Measurements from ENCODE around the gene IRF6. TPM values are rescaled to one million over a fixed set of nuclear protein-coding genes. Genes with fewer than 3 reads are reported as not detected.

Gene IRF6
- total RNA-seq, 1 experiment from 2014 or later: 35.2 TPM

DNA sequence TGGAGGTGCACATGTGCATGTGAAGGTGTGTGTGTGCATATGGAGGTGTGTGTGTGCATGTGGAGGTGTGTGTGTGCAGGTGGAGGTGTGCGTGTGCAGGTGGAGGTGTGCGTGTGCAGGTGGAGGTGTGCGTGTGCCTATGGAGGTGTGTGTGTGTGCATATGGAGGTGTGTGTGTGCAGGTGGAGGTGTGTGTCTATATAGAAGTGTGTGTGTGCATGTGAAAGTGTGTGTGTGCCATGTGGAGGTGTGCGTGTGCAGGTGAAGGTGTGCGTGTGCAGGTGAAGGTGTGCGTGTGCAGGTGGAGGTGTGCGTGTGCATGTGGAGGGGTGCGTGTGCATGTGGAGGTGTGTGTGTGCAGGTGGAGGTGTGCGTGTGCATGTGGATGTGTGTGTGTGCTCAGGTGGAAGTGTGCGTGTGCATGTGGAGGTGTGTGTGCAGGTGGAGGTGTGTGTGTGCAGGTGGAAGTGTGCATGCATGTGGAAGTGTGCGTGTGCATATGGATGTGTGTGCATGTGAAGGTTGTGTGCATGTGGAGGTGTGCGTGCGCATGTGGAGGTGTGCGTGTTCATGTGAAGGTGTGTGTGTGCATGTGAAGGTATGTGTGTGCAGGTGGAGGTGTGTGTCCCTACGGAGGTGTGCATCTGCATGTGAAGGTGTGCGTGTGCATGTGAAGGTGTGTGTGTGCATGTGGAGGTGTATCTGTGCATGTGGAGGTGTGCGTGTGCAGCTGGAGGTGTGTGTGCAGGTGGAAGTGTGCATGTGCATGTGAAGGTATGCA is 35.1 kb downstream of the IRF6 start:
- no TSS peak for BruUV-seq (replicated peaks)
- Histone ChIP-seq H3K79me2 (ENCODE audit: insufficient read depth, low read length) (no peaks in the 10 kb centered on the region), H3K9me2 (ENCODE audit: insufficient read depth) (no peaks in the 10 kb centered on the region), H4K20me1 (ENCODE audit: insufficient read depth) (no peaks in the 10 kb centered on the region), H3K27me3 (ENCODE audit: insufficient read depth, low read length) (no peaks in the 10 kb centered on the region), H3K9ac (ENCODE audit: low read length) (no peak overlapping the region), H2AFZ (ENCODE audit: low read depth, low read length, poor library complexity, severe bottlenecking) (no peak overlapping the region), H3K4me1 (ENCODE audit: control insufficient read depth in 1 of 2, insufficient read depth in 2 of 2, low read length in 2 of 2) (no peaks in the 10 kb centered on the region), H3K36me3 (ENCODE audit: control insufficient read depth in 1 of 2, insufficient read depth in 2 of 2, low read length in 2 of 2) (no peaks in the 10 kb centered on the region), H3K4me2 (ENCODE audit: low read length) (no peak overlapping the region), H3K4me3 (replicated peaks in 1 of 2; ENCODE audit: low read depth in 1 of 2, low read length in 2 of 2) (no peak overlapping the region), H3K9me3 (ENCODE audit: control insufficient read depth in 1 of 2, insufficient read depth in 1 of 2, low read depth in 1 of 2, low read length in 2 of 2) (no peaks in the 10 kb centered on the region; a peak in 1 of 4 replicates), H3K27ac (ENCODE audit: low read depth, low read length) (no peak overlapping the region)
- DNase-seq (ENCODE audit: low read depth, low spot score): no peak
- ChIA-PET POLR2A (no interaction called here), CTCF (no interaction called here), RAD21 (ENCODE audit: low non-redundant PET in 1 of 2, low total read pairs in 2 of 2, uncharacterized antibody in 2 of 2, unreplicated experiment in 2 of 2) (no interaction called here)
- TF ChIP-seq TCF7L2 (IDR thresholded peaks at IDR 0.05; ENCODE audit: borderline replicate concordance, extremely low read depth, insufficient read depth, insufficient read length) (no peak), FOSL1 (IDR thresholded peaks at IDR 0.05; ENCODE audit: low read depth) (no peak), EGR1 (IDR thresholded peaks at IDR 0.05; ENCODE audit: low read depth) (no peak), ELF1 (IDR thresholded peaks at IDR 0.05; ENCODE audit: borderline replicate concordance, low read depth) (no peak), CBX3 (IDR thresholded peaks at IDR 0.05; ENCODE audit: low read depth) (no peak), YY1 (IDR thresholded peaks at IDR 0.05; ENCODE audit: extremely low read depth, insufficient replicate concordance, low read depth, low read length) (no peak), EZH2 (IDR thresholded peaks at IDR 0.05) (no peak), SRF (IDR thresholded peaks at IDR 0.05; ENCODE audit: low read depth) (no peak), EZH2phosphoT487 (IDR thresholded peaks at IDR 0.05; ENCODE audit: borderline replicate concordance) (no peak), ZFX (IDR thresholded peaks at IDR 0.05) (no peak), ZNF274 (IDR thresholded peaks at IDR 0.05; ENCODE audit: low read depth, low read length) (no peak)
- TF ChIP-seq, protein P1, sequence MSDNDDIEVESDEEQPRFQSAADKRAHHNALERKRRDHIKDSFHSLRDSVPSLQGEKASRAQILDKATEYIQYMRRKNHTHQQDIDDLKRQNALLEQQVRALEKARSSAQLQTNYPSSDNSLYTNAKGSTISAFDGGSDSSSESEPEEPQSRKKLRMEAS (IDR thresholded peaks at IDR 0.05): no peak
- TF ChIP-seq, protein P2, sequence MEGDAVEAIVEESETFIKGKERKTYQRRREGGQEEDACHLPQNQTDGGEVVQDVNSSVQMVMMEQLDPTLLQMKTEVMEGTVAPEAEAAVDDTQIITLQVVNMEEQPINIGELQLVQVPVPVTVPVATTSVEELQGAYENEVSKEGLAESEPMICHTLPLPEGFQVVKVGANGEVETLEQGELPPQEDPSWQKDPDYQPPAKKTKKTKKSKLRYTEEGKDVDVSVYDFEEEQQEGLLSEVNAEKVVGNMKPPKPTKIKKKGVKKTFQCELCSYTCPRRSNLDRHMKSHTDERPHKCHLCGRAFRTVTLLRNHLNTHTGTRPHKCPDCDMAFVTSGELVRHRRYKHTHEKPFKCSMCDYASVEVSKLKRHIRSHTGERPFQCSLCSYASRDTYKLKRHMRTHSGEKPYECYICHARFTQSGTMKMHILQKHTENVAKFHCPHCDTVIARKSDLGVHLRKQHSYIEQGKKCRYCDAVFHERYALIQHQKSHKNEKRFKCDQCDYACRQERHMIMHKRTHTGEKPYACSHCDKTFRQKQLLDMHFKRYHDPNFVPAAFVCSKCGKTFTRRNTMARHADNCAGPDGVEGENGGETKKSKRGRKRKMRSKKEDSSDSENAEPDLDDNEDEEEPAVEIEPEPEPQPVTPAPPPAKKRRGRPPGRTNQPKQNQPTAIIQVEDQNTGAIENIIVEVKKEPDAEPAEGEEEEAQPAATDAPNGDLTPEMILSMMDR (IDR thresholded peaks at IDR 0.05 in 2 of 3, conservative IDR thresholded peaks at IDR 0.05 in 1 of 3; ENCODE audit: borderline replicate concordance in 1 of 3, insufficient read depth in 1 of 3, low read depth in 2 of 3, low read length in 2 of 3): no peak
- TF ChIP-seq, protein P3, sequence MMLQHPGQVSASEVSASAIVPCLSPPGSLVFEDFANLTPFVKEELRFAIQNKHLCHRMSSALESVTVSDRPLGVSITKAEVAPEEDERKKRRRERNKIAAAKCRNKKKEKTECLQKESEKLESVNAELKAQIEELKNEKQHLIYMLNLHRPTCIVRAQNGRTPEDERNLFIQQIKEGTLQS (IDR thresholded peaks at IDR 0.05): no peak
- TF ChIP-seq, protein P4, sequence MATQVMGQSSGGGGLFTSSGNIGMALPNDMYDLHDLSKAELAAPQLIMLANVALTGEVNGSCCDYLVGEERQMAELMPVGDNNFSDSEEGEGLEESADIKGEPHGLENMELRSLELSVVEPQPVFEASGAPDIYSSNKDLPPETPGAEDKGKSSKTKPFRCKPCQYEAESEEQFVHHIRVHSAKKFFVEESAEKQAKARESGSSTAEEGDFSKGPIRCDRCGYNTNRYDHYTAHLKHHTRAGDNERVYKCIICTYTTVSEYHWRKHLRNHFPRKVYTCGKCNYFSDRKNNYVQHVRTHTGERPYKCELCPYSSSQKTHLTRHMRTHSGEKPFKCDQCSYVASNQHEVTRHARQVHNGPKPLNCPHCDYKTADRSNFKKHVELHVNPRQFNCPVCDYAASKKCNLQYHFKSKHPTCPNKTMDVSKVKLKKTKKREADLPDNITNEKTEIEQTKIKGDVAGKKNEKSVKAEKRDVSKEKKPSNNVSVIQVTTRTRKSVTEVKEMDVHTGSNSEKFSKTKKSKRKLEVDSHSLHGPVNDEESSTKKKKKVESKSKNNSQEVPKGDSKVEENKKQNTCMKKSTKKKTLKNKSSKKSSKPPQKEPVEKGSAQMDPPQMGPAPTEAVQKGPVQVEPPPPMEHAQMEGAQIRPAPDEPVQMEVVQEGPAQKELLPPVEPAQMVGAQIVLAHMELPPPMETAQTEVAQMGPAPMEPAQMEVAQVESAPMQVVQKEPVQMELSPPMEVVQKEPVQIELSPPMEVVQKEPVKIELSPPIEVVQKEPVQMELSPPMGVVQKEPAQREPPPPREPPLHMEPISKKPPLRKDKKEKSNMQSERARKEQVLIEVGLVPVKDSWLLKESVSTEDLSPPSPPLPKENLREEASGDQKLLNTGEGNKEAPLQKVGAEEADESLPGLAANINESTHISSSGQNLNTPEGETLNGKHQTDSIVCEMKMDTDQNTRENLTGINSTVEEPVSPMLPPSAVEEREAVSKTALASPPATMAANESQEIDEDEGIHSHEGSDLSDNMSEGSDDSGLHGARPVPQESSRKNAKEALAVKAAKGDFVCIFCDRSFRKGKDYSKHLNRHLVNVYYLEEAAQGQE (IDR thresholded peaks at IDR 0.05; ENCODE audit: low read depth): no peak
- no peak for ATAC-seq
- intact Hi-C loops (cut with micrococcal nuclease): no loop called here
